ENCODE results near the gene SLC35G3. TPM values are rescaled to one million over a fixed set of nuclear protein-coding genes. Genes with fewer than 3 reads are reported as not detected.

SLC35G3 gene
- total and polyA plus RNA-seq, 2 experiments from 2014 or later = not detected

GRCh38 chr17:35147375-35147905 lies 46.8 kb downstream of the SLC35G3 start, which contains the start of gene UNC45B:
UNC45B (plus strand) TSS chr17:35147817; CDS start chr17:35148264, 447 bp downstream.
- Mint-ChIP-seq H3K36me3 (ENCODE audit: low read depth) (no peaks in the 10 kb centered on the region), H3K4me1 (peaks cover 20% of the 10 kb centered on the region), H3K9me3 (no peaks in the 10 kb centered on the region), H3K4me3 (no peak within 1 kb of the TSS), H3K27ac (no peak within 1 kb of the TSS), H3K27me3 (ENCODE audit: insufficient read depth, low read depth, poor library complexity) (peaks cover 24% of the 10 kb centered on the region)
- no peaks in the 10 kb centered on the region for H4K20me1 ChIP-seq (replicated peaks; ENCODE audit: insufficient read depth)
- ATAC-seq (peak; percentile 34), DNase-seq (ENCODE audit: low spot score) (no peak)
- no peaks in the 10 kb centered on the region for H3K9me2 ChIP-seq (ENCODE audit: insufficient read depth)
- no peak within 1 kb of the TSS for H3K4me3 ChIP-seq
- no peaks in the 10 kb centered on the region for H3K79me2 ChIP-seq (replicated peaks; ENCODE audit: insufficient read depth)
- no peaks in the 10 kb centered on the region for H3K36me3 ChIP-seq (ENCODE audit: insufficient read depth)
- H3K4me1 ChIP-seq (ENCODE audit: insufficient read depth) = no peaks in the 10 kb centered on the region
- TF ChIP-seq ZNF331 (CRISPR knock-in tag; IDR thresholded peaks at IDR 0.05; ENCODE audit: low read depth) (no peak), POLR2AphosphoS5 (IDR thresholded peaks at IDR 0.05; ENCODE audit: low read depth) (no peak), ZNF462 (CRISPR knock-in tag; IDR thresholded peaks at IDR 0.05) (no peak), EZH2 (IDR thresholded peaks at IDR 0.05; ENCODE audit: low read depth, unreplicated experiment) (no peak), CTCF (conservative IDR thresholded peaks at IDR 0.05; ENCODE audit: low read depth in 2 of 2) (no peak), REST (IDR thresholded peaks at IDR 0.05; ENCODE audit: unreplicated experiment) (no peak), NANOG (IDR thresholded peaks at IDR 0.05; ENCODE audit: borderline replicate concordance) (no peak), JUNB (IDR thresholded peaks at IDR 0.05; ENCODE audit: unreplicated experiment) (no peak), STAT1 (IDR thresholded peaks at IDR 0.05; ENCODE audit: unreplicated experiment) (no peak), ETS1 (IDR thresholded peaks at IDR 0.05) (no peak), CREB1 (CRISPR knock-in tag; IDR thresholded peaks at IDR 0.05; ENCODE audit: low read depth) (no peak), ZNF114 (CRISPR knock-in tag; IDR thresholded peaks at IDR 0.05) (no peak), EZH2phosphoT487 (IDR thresholded peaks at IDR 0.05; ENCODE audit: unreplicated experiment) (no peak)
- H3K27me3 ChIP-seq (ENCODE audit: insufficient read depth) = no peaks in the 10 kb centered on the region
- H2AFZ ChIP-seq = peak within 1 kb of the TSS; percentile 43; the same call in 1 of the 2 replicates
- no peak within 1 kb of the TSS for H3K4me2 ChIP-seq
- no peaks in the 10 kb centered on the region for H3F3A ChIP-seq (replicated peaks; ENCODE audit: low read depth)
- H3K27ac ChIP-seq (ENCODE audit: low read depth) = no peak within 1 kb of the TSS
